HG03039 (cell line): ENCODE results near the gene RPL36A.
A peak's percentile ranks its signal among the peaks of the same experiment; 100 is the strongest.

Experiments used
- ATAC-seq: cut with Tn5 transposase; IDR thresholded peaks from one replicate; pipeline ENCODE4 v1.9.1; 2021; ENCODE audit warnings: mild to moderate bottlenecking, moderate library complexity; ENCODE audit not compliant: unreplicated experiment

Gene RPL36A

GRCh38 chrX:101390664-101391525 lies at the start of gene RPL36A:
RPL36A (plus strand) TSS chrX:101391011; CDS start chrX:101391044, 33 bp downstream.
- peak; percentile 78 for ATAC-seq

- ATAC-seq = peak; percentile 4
Measured at GRCh38 chrX:101347859-101348451, 42.9 kb upstream of the RPL36A start.

GRCh38 chrX:101348452-101349192 lies 42.2 kb upstream of the RPL36A start, which contains the start of gene TIMM8A:
TIMM8A (minus strand) TSS chrX:101348742; CDS start chrX:101348664, 78 bp downstream.
- ATAC-seq = peak; percentile 95

- no peak for ATAC-seq
Measured at GRCh38 chrX:101349193-101349562, 41.6 kb upstream of the RPL36A start.

GRCh38 chrX:101357166-101357795 lies 33.5 kb upstream of the RPL36A start:
- ATAC-seq = no peak

- ATAC-seq = no peak
Measured at GRCh38 chrX:101359966-101360365, 30.8 kb upstream of the RPL36A start.

GRCh38 chrX:101360390-101360789 lies 30.4 kb upstream of the RPL36A start:
- ATAC-seq = no peak

GRCh38 chrX:101362116-101362515 lies 28.7 kb upstream of the RPL36A start:
- ATAC-seq = no peak

- ATAC-seq = no peak
Measured at GRCh38 chrX:101362757-101363156, 28.1 kb upstream of the RPL36A start.

- no peak for ATAC-seq
Measured at GRCh38 chrX:101365301-101365795, 25.5 kb upstream of the RPL36A start.

- no peak for ATAC-seq
Measured at GRCh38 chrX:101368800-101369199, 22.0 kb upstream of the RPL36A start.

- ATAC-seq = no peak
Measured at GRCh38 chrX:101369687-101370086, 21.1 kb upstream of the RPL36A start.

GRCh38 chrX:101370888-101371504 lies 19.8 kb upstream of the RPL36A start:
- peak; percentile 46 for ATAC-seq

GRCh38 chrX:101377547-101377946 lies 13.3 kb upstream of the RPL36A start:
- no peak for ATAC-seq

- ATAC-seq = peak; percentile 67
Measured at GRCh38 chrX:101383679-101384205, 7.1 kb upstream of the RPL36A start.

GRCh38 chrX:101385026-101385684 lies 5.7 kb upstream of the RPL36A start:
- no peak for ATAC-seq

- peak; percentile 60 for ATAC-seq
Measured at GRCh38 chrX:101385795-101386541, 4.8 kb upstream of the RPL36A start, which contains the start of gene BTK. BTK (minus strand) TSS chrX:101386191; CDS start chrX:101375284, 10,907 bp downstream.

GRCh38 chrX:101386542-101386885 lies 4.3 kb upstream of the RPL36A start:
- ATAC-seq = no peak

GRCh38 chrX:101388604-101389003 lies 2.2 kb upstream of the RPL36A start:
- ATAC-seq = no peak
